OCI-LY7 (cell line): ENCODE data around the gene RASA1.

Source experiments
- CTCF ChIP-seq: fragments of 200-600 bp; sonication (generic); conservative IDR thresholded peaks from 2 replicates; pipeline ENCODE4 v1.5.1; 2014; ENCODE audit warnings: mild to moderate bottlenecking, antibody characterized with exemption, low read length, moderate library complexity, mixed read lengths
- EZH2phosphoT487 ChIP-seq: fragments of 200-600 bp; sonication (generic); IDR thresholded peaks from 2 replicates; pipeline ENCODE4 v1.6.1; 2018; ENCODE audit warnings: low read depth, borderline replicate concordance, mild to moderate bottlenecking, mixed run types, antibody characterized with exemption, low read length, moderate library complexity, mixed read lengths

GRCh38 chr5:87404359-87404758 lies 136.7 kb downstream of the RASA1 start:
- TF ChIP-seq CTCF, result no peak
- TF ChIP-seq EZH2phosphoT487, result no peak
